Right forelimb (tissue), 1 donor: Measurements from ENCODE around the gene SDK1.
"Not testable (repeated sequence)": the region's sequence is repeated elsewhere in the genome, so short reads cannot be mapped to it uniquely, and the experiment has no call there.

Source experiments
- DNase-seq: peaks from one replicate; pipeline ENCODE4 v3.0.0-alpha.2; 2018

SDK1 gene

DNA sequence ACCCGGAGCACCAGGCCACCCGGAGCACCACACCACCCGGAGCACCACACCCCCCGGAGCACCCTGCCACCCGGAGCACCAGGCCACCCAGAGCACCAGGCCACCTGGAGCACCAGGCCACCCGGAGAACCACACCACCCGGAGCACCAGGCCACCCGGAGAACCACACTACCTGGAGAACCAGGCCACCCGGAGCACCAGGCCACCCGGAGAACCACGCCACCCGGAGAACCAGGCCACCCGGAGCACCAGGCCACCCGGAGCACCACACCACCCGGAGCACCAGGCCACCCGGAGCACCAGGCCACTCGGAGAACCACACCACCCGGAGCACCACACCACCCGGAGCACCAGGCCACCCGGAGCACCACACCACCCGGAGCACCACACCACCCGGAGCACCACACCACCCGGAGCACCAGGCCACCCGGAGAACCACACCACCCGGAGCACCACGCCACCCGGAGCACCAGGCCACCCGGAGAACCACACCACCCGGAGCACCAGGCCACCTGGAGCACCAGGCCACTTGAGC is 916.1 kb downstream of the SDK1 start:
- DNase-seq: not testable (repeated sequence)

DNA sequence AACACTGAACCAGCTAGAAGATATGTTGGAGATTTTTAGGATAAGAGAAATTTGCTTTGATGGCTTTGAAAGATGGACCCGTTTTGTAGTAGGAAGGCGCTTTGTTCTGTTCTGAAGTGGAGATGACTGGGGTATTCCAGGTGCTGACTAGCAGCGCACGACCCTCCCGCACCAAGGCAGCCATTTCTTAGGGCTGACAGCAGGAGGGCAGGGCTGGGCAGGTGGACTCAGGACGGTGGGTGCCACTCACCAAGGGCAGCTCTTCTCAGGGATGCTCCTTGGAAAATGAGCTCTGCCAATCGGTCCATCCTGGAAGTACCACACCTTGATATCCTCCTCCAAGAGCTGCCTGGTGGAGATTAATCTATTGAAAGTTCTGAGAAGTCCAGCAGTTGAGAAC is 917.4 kb downstream of the SDK1 start:
- no peak for DNase-seq

DNA sequence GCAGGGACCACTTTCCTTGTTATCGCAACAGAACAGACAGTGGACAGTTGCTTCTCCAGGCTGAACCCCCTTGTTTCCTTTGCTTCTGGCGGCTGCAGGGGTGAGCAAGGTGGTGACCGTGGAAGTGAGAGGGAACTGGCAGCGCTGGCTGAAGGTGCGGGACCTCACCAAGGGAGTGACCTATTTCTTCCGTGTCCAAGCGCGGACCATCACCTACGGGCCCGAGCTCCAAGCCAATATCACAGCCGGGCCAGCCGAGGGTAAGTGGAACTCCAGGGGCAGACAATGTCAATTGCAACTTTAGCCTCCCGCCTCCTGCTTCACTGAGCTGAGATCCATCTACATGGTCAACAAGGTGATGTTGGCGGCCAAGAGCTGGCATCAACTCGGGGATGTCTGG is 919.0 kb downstream of the SDK1 start:
- no peak for DNase-seq

GRCh38 chr7:4221043-4221442 is 920.0 kb downstream of the SDK1 start:
- DNase-seq: no peak

DNA sequence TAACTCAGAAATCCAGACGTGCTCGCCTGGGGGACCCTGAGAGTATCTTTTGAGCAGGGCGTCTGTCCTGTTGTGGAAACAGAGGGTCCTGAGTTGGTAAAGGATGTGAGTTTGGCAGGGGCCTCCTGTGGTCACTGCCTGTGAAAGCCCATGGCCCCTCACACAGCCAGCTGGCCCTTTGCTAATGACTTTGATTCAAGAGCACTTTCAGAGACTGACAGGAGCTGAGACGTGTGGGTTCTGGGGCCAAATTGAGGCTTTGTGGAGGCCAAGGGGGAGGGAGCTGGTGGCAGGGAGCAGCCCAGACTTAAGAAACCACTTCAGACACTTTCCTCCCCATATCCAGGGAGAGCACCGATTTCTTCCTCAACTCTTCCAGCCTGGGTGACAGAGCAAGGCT is 921.6 kb downstream of the SDK1 start:
- no peak for DNase-seq

DNA sequence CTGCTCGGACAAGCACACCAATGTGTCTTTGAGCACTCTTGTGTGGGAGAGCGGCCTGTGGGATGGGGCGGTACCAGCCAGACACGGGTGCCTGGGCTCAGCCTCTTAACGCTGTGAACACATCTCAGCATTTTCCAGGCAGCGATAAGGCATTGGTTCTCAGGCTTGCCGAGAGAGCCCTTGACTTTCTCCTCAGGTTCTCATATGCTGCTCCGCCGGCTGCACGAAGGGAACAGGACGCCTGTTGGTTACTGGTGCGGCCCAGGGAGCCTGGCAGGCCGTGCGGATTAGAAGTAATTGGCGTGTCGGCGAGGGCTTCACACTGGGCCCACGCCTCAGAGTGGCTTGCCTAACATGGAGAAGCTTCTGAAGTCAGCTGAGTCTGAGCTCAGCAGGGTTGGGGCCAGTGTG is 924.3 kb downstream of the SDK1 start:
- DNase-seq: no peak

DNA sequence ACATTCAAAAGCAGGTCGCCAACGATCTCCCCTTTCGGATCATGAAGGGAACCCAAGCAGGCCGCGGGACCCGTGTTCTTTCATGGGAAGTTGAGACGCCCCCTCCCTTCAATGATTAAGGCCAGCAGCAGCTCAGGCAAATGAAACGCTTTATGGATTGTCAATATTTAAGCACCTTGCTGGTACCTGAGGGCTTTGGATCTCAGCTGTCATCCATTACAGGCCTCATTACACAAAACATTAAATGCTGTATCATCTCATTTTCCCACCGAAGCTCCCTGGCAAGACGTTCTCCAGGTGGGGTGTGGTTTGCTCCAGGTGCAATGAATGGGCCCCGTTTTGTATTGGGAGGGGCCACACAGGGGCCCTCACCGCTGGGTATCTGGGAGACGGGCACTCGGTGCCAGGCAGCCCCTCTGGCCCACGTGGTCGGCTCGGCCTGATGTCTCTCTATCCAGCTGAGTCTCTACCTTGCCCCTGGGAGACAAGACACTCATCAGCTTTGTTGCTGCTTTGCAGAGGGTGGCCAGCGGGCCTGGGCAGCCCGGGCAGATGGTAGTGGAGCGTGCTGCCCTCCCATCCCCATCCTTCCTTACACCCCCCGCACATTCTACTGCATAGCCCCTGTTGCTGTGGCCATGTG is 925.0 kb downstream of the SDK1 start:
- no peak for DNase-seq

GRCh38 chr7:4226524-4226882 is 925.5 kb downstream of the SDK1 start:
- no peak for DNase-seq

DNA sequence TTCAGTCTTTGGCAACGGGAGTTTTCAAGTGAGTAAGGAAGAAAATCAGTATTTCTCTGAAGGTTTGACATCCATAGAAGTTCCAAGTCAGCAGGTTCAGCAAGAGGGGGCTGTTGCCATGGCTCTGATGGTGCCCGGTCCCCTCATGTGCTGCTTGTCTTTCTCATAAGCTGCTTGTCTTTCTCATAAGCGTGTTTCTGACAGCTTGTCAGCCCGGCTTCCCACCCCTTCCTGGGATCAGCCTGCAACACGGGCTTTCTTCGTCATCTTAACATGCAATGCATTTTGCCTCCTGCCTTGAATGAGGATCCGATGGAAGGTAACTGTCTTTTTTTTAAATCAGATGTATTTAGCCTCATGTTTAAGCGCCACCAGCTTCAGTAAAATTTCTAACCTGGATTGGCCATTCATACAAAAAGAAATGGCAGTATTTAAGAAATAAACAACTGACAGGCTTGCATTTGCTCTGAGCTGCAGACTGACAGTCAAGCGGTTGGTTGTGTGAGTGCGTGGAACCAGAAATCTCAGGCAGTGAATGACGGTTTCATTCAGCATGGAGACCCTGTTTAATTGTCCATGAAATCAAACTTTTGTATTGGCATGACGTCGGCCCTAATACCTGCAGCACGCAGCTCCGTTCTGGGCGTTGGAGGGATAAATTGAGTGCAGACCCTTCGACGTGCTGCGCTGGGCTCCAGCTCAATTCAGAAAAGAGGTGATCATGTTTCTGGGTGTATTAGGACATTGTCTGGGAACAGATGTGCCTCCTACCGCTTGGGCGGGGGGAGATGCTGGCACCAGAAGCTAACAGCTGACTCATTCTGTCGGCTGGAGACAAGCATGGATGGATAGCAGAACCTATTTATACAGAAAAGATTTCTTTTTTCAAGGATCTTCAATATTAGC is 926.3 kb downstream of the SDK1 start:
- peak; percentile 54 for DNase-seq

DNA sequence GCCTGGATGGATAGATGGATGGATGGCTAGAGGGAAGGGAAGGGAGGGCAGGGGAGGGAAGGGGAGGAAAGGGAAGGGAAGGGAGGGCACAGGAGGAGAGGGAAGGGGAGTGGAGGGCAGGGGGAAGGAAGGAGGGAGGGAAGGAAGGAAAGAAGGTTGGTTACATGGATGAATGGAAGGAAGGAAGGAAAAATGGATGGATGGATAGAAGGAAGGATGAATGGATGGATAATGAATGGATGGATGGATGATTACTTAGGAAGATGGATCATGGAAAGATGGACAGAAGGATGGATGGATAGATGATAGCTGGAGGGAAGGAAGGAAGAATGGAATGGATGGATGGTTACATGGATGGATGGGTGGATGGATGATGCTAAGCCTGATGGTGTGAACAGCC is 929.3 kb downstream of the SDK1 start:
- no peak for DNase-seq

- DNase-seq: no peak
Observed at GRCh38 chr7:4233146-4233545, 932.1 kb downstream of the SDK1 start.

GRCh38 chr7:4233621-4234497 is 932.8 kb downstream of the SDK1 start:
- DNase-seq: no peak

DNA sequence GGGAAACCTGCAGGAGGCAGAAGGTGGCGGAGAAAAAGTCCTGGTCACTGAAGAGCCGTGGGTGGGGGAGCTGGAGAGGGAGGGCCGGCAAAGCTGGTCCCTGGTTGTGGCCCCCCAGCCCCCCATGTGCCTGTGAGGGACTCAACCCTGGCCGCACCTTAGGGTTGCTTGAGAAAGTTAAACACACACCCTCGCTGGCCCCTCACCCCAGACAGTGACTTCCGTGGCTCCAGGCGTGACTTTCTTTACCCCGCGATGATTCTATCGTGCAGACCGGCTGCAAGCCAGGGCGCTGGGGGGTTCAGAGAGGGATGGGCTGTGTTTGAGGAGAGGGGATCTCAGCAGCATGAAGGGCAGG is 933.4 kb downstream of the SDK1 start:
- DNase-seq: no peak

- no peak for DNase-seq
Observed at GRCh38 chr7:4234886-4235285, 933.8 kb downstream of the SDK1 start.

DNA sequence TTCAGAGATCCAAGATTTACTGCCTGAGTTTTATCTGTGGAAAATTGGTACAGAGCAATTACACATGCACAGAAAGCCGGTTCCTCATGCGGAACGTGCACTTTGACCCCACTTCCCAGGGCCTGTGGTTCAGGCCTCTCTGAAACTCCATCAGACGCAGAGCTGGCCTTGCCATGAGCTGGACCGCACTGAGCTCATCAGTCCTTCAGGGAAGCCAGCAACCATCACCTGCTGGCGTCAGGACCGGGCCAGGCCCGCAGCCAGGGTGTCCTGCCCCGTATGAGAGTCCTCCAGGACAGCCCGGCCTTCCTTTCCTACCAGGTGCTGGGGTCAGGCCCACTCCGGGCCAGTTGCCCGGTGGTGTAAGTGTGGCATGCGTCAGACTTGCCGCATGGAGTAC is 934.5 kb downstream of the SDK1 start:
- DNase-seq: no peak

DNA sequence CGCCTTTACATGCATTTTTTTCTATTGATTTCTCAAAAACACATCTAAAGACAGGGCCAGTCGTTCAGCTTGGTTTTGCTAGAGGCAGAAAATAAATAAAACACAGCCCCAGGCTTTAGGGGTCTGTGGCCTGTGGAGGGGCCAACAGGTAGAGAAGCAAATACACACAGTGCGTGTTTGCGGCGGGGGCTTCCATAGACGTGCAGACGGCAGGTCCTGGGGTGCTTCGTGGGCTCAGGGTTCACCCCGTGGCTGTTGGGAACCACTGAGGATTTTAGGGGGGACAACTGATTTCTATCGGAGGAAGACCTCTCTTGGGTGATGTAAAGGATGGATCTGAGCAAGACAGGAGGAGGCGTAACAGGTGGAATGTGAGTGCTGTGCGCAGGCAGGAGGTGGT is 935.3 kb downstream of the SDK1 start:
- DNase-seq: no peak

- DNase-seq: not testable (repeated sequence)
Observed at GRCh38 chr7:4236873-4237272, 935.8 kb downstream of the SDK1 start.

DNA sequence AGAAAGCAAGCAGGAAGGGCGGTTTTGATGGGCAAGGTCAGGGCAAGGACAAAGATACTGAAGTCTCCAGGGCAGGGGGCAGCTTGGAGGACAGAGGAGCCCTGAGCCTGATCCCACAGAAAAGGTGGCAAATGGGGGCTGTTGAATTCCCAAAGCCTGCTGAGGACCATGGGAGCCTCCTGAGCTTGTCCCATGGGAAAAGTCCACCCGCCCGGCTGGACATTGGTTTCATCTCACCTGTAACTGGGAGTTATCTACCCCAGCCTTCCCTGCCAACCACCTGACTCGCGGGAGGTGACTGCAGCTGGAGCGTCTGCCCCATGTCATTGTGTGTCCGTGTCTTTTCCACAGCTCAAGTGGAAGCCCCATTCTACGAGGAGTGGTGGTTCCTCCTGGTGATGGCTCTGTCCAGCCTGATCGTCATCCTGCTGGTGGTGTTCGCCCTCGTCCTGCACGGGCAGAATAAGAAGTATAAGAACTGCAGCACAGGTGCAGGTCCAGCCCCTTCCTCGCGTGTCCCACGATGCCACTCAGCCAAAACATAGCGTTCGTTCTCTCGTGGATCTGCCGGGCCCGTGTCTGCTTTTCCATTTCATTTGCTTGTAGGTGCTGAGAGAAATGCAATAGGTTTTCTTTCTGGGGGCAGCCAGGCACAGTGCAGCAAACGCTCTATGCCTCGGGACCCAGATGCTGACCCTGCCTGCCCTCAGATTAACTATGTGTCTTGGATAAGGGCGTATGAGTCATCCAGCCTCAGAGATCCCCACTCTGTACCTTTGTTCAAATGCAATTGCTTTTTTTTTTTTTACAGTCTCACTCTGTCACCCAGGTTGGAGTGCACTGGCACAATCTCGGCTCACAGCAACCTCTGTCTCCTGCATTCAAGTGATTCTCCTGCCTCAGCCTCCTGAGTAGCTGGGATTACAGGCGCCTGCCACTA is 936.5 kb downstream of the SDK1 start:
- no peak for DNase-seq

DNA sequence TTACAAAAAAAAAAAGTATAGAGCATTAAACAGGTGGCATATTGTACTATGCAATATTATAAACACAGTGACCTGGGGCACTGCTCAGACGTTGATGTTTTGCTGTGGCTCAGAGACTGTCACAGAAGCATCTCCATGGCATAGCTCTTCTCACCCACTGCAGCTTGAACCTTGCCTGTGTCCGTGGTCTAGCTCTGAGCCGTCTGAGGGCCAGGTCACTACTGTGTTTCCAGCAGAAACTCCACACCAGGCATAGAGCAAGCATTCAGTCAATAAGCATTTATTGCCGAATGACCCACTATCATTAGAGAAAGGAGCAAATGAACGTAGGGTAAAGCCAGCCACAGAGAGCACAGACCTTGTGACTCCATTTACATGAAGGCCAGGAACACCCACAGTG is 937.8 kb downstream of the SDK1 start:
- DNase-seq: no peak

GRCh38 chr7:4240042-4240441 is 939.0 kb downstream of the SDK1 start:
- DNase-seq: no peak

DNA sequence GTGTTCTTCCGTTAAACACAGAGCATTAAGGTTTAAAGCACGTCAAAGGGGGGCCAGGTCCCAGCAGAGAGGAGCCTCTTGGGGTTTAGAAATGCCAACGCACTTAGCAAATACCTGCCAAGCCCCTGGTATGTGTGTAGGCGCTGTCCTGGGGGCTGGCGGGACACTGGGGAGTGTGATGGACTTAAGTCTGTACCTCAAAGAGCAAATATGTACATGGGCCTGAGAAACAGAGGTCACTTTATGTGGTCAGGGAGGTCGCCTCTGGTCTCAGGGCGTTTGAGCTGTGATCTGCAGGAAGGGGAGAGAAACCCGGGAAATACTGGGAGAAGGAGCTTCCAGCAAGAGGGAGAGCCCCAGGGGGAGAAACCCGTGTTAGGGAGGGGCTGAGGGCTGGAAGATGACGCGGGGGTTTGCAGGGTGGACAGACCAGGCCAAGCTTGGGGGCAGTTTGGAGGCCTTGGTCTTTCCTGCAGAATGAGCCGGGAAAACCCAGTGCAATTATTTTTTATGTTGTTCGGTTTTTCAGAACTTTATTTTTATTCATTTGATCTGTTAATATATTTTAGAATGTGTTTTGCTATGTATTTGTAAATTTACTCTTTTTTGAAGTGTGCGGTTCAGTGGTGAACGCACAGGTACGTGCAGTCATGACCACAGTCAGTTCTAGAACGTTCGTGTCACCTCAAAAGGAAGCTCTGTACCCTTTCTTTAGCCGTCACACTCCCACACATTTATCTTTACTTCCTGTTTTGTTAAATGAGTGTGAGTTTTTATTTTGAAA is 939.7 kb downstream of the SDK1 start:
- no peak for DNase-seq

DNA sequence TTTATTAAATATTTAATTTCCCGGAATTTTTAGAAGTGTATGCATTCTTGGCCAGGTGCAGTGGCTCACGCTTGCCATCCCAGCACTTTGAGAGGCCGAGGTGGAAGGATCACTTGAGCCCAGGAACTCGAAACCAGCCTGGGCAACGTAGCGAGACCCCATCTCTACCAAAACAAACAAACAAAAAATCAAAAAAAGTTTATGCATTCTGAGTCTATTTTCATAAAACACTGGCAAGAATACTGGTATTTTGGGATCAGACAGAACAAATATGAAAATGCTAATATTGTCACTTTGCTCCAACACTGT is 940.2 kb downstream of the SDK1 start:
- DNase-seq: no peak
